H9 (cell line): ENCODE data around the gene GRIA4. TPM values are rescaled to one million over a fixed set of nuclear protein-coding genes. Genes with fewer than 3 reads are reported as not detected.

ENCODE experiments used
- DNase-seq: peaks from one replicate; pipeline ENCODE4 v3.0.0-alpha.2; 2017
- H2AFZ ChIP-seq: one replicate; pipeline ENCODE4 v1.6.1; 2013; ENCODE audit warnings: mild to moderate bottlenecking, low read length, control low read depth, moderate library complexity
- H2AK5ac ChIP-seq: 2 replicates; pipeline ENCODE4 v1.6.1; 2013; ENCODE audit warnings: low read length, control low read depth, mixed read lengths; ENCODE audit not compliant: insufficient read length
- H2BK120ac ChIP-seq: one replicate; pipeline ENCODE4 v1.6.1; 2013; ENCODE audit warnings: low read depth, mild to moderate bottlenecking, low read length, control low read depth, inconsistent platforms; ENCODE audit not compliant: poor library complexity, severe bottlenecking
- H2BK12ac ChIP-seq: 2 replicates; pipeline ENCODE4 v1.6.1; 2013; ENCODE audit warnings: low read length, control low read depth, mixed read lengths, low read depth; ENCODE audit not compliant: insufficient read length
- H2BK15ac ChIP-seq: 2 replicates; pipeline ENCODE4 v1.6.1; 2013; ENCODE audit warnings: low read depth, low read length, control low read depth
- H2BK20ac ChIP-seq: one replicate; pipeline ENCODE4 v1.6.1; 2013; ENCODE audit warnings: low read depth, mild to moderate bottlenecking, low read length, control low read depth, inconsistent platforms; ENCODE audit not compliant: poor library complexity, severe bottlenecking
- H2BK5ac ChIP-seq: 2 replicates; pipeline ENCODE4 v1.6.1; 2013; ENCODE audit warnings: low read length, control low read depth, mixed read lengths; ENCODE audit not compliant: insufficient read length
- H3K14ac ChIP-seq: 2 replicates; pipeline ENCODE4 v1.6.1; 2013; ENCODE audit warnings: low read length, control low read depth; ENCODE audit not compliant: insufficient read depth
- H3K18ac ChIP-seq: 2 replicates; pipeline ENCODE4 v1.6.1; 2013; ENCODE audit warnings: low read depth, mild to moderate bottlenecking, mixed read lengths, low read length, control low read depth; ENCODE audit not compliant: insufficient read length
- H3K23ac ChIP-seq: 2 replicates; pipeline ENCODE4 v1.6.1; 2013; ENCODE audit warnings: low read length, control low read depth, mixed read lengths, low read depth; ENCODE audit not compliant: insufficient read length
- H3K23me2 ChIP-seq: 2 replicates; pipeline ENCODE4 v1.6.1; 2013; ENCODE audit warnings: low read depth, mild to moderate bottlenecking, mixed read lengths, low read length, control low read depth; ENCODE audit not compliant: insufficient read length, poor library complexity, severe bottlenecking
- H3K27ac ChIP-seq: 2 replicates; pipeline ENCODE4 v1.5.1; 2013; ENCODE audit warnings: low read length, control low read depth, mixed read lengths, low read depth; ENCODE audit not compliant: insufficient read length
- H3K27me3 ChIP-seq: 2 replicates; pipeline ENCODE4 v1.6.1; 2013; ENCODE audit warnings: low read length, control low read depth, inconsistent platforms; ENCODE audit not compliant: insufficient read depth
- H3K4ac ChIP-seq: 2 replicates; pipeline ENCODE4 v1.6.1; 2013; ENCODE audit warnings: low read depth, mild to moderate bottlenecking, control low read depth, inconsistent platforms, low read length, moderate library complexity
- H3K4me1 ChIP-seq: 2 replicates; pipeline ENCODE4 v1.6.1; 2013; ENCODE audit warnings: low read length, control low read depth, inconsistent platforms; ENCODE audit not compliant: insufficient read depth
- H3K4me2 ChIP-seq: 2 replicates; pipeline ENCODE4 v1.6.1; 2013; ENCODE audit warnings: low read length, control low read depth, mixed read lengths; ENCODE audit not compliant: insufficient read length, insufficient read depth
- H3K56ac ChIP-seq: 2 replicates; pipeline ENCODE4 v1.6.1; 2013; ENCODE audit warnings: low read depth, mild to moderate bottlenecking, mixed read lengths, low read length, control low read depth; ENCODE audit not compliant: insufficient read length
- H3K79me1 ChIP-seq: 2 replicates; pipeline ENCODE4 v1.6.1; 2013; ENCODE audit warnings: low read depth, mild to moderate bottlenecking, moderate library complexity, low read length, control low read depth, inconsistent platforms; ENCODE audit not compliant: insufficient read depth, poor library complexity, severe bottlenecking
- H3K79me2 ChIP-seq: 2 replicates; pipeline ENCODE4 v1.6.1; 2013; ENCODE audit warnings: low read length, control low read depth, inconsistent platforms; ENCODE audit not compliant: insufficient read depth
- H3K9ac ChIP-seq: 2 replicates; pipeline ENCODE4 v1.6.1; 2013; ENCODE audit warnings: low read length, control low read depth, mixed read lengths; ENCODE audit not compliant: insufficient read length; ENCODE audit errors: extremely low read depth
- H3K9me3 ChIP-seq: one replicate; pipeline ENCODE4 v1.6.1; 2013; ENCODE audit warnings: low read depth, low read length, inconsistent platforms; ENCODE audit not compliant: control insufficient read depth
- H3T11ph ChIP-seq: one replicate; pipeline ENCODE4 v1.6.1; 2013; ENCODE audit warnings: mild to moderate bottlenecking, low read length, control low read depth, inconsistent platforms
- H4K20me1 ChIP-seq: one replicate; pipeline ENCODE4 v1.6.1; 2013; ENCODE audit not compliant: control insufficient read depth, insufficient read length, insufficient read depth
- H4K5ac ChIP-seq: 2 replicates; pipeline ENCODE4 v1.6.1; 2013; ENCODE audit warnings: low read depth, mild to moderate bottlenecking, mixed read lengths, low read length, control low read depth; ENCODE audit not compliant: insufficient read length
- H4K8ac ChIP-seq: replicated peaks from 2 replicates; pipeline ENCODE4 v1.6.1; 2013; ENCODE audit warnings: low read length, control low read depth, mixed read lengths, low read depth; ENCODE audit not compliant: insufficient read length
- H4K91ac ChIP-seq: 2 replicates; pipeline ENCODE4 v1.6.1; 2013; ENCODE audit warnings: low read depth, mild to moderate bottlenecking, moderate library complexity, mixed read lengths, low read length, control low read depth; ENCODE audit not compliant: insufficient read length
- H3K27ac Mint-ChIP-seq, 3 experiments: 2 replicates in 2 of 3; 3 replicates in 1 of 3; pipeline ENCODE4 v1.8.0; 2020 to 2021; ENCODE audit warnings: mixed read lengths in 3 of 3, mild to moderate bottlenecking in 1 of 3, moderate library complexity in 1 of 3
- H3K27me3 Mint-ChIP-seq: 2 replicates; pipeline ENCODE4 v1.8.0; 2021; ENCODE audit warnings: low read depth, mild to moderate bottlenecking, moderate library complexity, mixed read lengths
- H3K36me3 Mint-ChIP-seq, 3 experiments: 2 replicates in 2 of 3; 3 replicates in 1 of 3; pipeline ENCODE4 v1.8.0; 2020 to 2021; ENCODE audit warnings: low read depth in 3 of 3, mixed read lengths in 3 of 3; ENCODE audit not compliant: insufficient read depth in 1 of 3
- H3K4me1 Mint-ChIP-seq, 2 experiments: 2 replicates each; pipeline ENCODE4 v1.8.0; 2020; ENCODE audit warnings: mixed read lengths in 2 of 2
- H3K4me3 Mint-ChIP-seq, 2 experiments: 2 replicates in 1 of 2; 3 replicates in 1 of 2; pipeline ENCODE4 v1.8.0; 2020 to 2021; ENCODE audit warnings: mild to moderate bottlenecking in 2 of 2, mixed read lengths in 2 of 2, moderate library complexity in 1 of 2
- H3K9me3 Mint-ChIP-seq, 2 experiments: 2 replicates in 1 of 2; 3 replicates in 1 of 2; pipeline ENCODE4 v1.8.0; 2020; ENCODE audit warnings: mild to moderate bottlenecking in 2 of 2, mixed read lengths in 2 of 2, moderate library complexity in 1 of 2
- CTCF ChIP-seq: fragments of 200-600 bp; sonication (generic); conservative IDR thresholded peaks from 3 replicates; pipeline ENCODE4 v1.8.0; 2021; ENCODE audit warnings: antibody characterized with exemption, mild to moderate bottlenecking
- WGBS: extraction: QIAGEN DNeasy Blood & Tissue Kit; methylation state at CpG from one replicate; pipeline ENCODE4 v1.1.7; 2013; ENCODE audit warnings: missing lambda C conversion rate, low lambda C conversion rate, mixed read lengths; ENCODE audit not compliant: insufficient read length; ENCODE audit errors: extremely low coverage; 5-methylcytosine and 5-hydroxymethylcytosine counted together
- total RNA-seq: library from RNA; stranded (reverse); gene quantifications from 2 replicates; pipeline ENCODE4 v1.2.1, GENCODE V29; 2021

GRIA4 gene
- total RNA-seq, 1 experiment from 2014 or later, result 0.83 TPM

GRCh38 chr11:105639527-105639926, 29.7 kb downstream of the GRIA4 start:
- no peak overlapping the region for H3K27ac Mint-ChIP-seq
- H3K9me3 Mint-ChIP-seq, result no peaks in the 10 kb centered on the region
- H2AFZ ChIP-seq, result no peak overlapping the region
- no peak overlapping the region for H3K14ac ChIP-seq
- no peak for DNase-seq
- no peak overlapping the region for H2BK120ac ChIP-seq
- H3K9ac ChIP-seq, result no peak overlapping the region
- no peak overlapping the region for H2BK20ac ChIP-seq
- no peaks in the 10 kb centered on the region for H3K36me3 Mint-ChIP-seq
- H4K8ac ChIP-seq, result no peak overlapping the region
- no peak overlapping the region for H2BK15ac ChIP-seq
- no peak overlapping the region for H3K23ac ChIP-seq
- H2BK12ac ChIP-seq, result no peak overlapping the region
- H3K27ac ChIP-seq, result no peak overlapping the region
- H2BK5ac ChIP-seq, result no peak overlapping the region
- H3K4ac ChIP-seq, result no peak overlapping the region
- no peak for TF ChIP-seq CTCF
- no peak overlapping the region for H2AK5ac ChIP-seq
- H3K79me2 ChIP-seq, result no peaks in the 10 kb centered on the region
- no peak overlapping the region for H4K5ac ChIP-seq
- H4K20me1 ChIP-seq, result no peaks in the 10 kb centered on the region
- no peak overlapping the region for H3K18ac ChIP-seq
- H3K23me2 ChIP-seq, result no peaks in the 10 kb centered on the region
- WGBS, result no CpG with 5 or more reads among the region's 1 CpG
- no peaks in the 10 kb centered on the region for H3K4me1 ChIP-seq
- H3K56ac ChIP-seq, result no peak overlapping the region
- H3K27me3 Mint-ChIP-seq, result no peaks in the 10 kb centered on the region
- H3K4me2 ChIP-seq, result no peak overlapping the region
- no peaks in the 10 kb centered on the region for H3K9me3 ChIP-seq
- H3K27me3 ChIP-seq, result no peaks in the 10 kb centered on the region
- H3K4me3 Mint-ChIP-seq, result no peak overlapping the region
- H3K4me1 Mint-ChIP-seq, result no peaks in the 10 kb centered on the region
- no peak overlapping the region for H3T11ph ChIP-seq
- H3K79me1 ChIP-seq, result no peaks in the 10 kb centered on the region
- no peak overlapping the region for H4K91ac ChIP-seq
